Rectal smooth muscle tissue (tissue), 1 donor: ENCODE measurements around the gene ASIC2.

ENCODE experiments used
- H3K27ac ChIP-seq: one replicate; pipeline ENCODE4 v1.7.0; 2013; ENCODE audit warnings: low read depth, low read length, inconsistent platforms
- H3K27me3 ChIP-seq: one replicate; pipeline ENCODE4 v1.7.0; 2013; ENCODE audit warnings: low read length; ENCODE audit not compliant: control insufficient read depth, insufficient read depth
- H3K36me3 ChIP-seq: one replicate; pipeline ENCODE4 v1.7.0; 2013; ENCODE audit warnings: low read length; ENCODE audit not compliant: control insufficient read depth, insufficient read depth
- H3K4me1 ChIP-seq: one replicate; pipeline ENCODE4 v1.7.0; 2013; ENCODE audit warnings: low read length; ENCODE audit not compliant: control insufficient read depth, insufficient read depth
- H3K4me3 ChIP-seq: one replicate; pipeline ENCODE4 v1.7.0; 2013; ENCODE audit warnings: low read length
- H3K9ac ChIP-seq: one replicate; pipeline ENCODE4 v1.7.0; 2013; ENCODE audit warnings: low read length

ASIC2 gene

GRCh38 chr17:33028061-33028460 is 265.0 kb downstream of the ASIC2 start:
- H3K4me1 ChIP-seq, result no peaks in the 10 kb centered on the region
- peaks cover 3% of the 10 kb centered on the region for H3K27me3 ChIP-seq
- H3K27ac ChIP-seq, result no peak overlapping the region

GRCh38 chr17:33024688-33025486 is 268.2 kb downstream of the ASIC2 start:
- H3K9ac ChIP-seq, result no peak overlapping the region
- H3K4me3 ChIP-seq, result no peak overlapping the region
- no peak overlapping the region for H3K27ac ChIP-seq
- no peaks in the 10 kb centered on the region for H3K4me1 ChIP-seq
- no peaks in the 10 kb centered on the region for H3K36me3 ChIP-seq
- peaks cover 3% of the 10 kb centered on the region for H3K27me3 ChIP-seq

More at GRCh38 chr17:33028061-33028460, 265.0 kb downstream of the ASIC2 start:
- H3K4me3 ChIP-seq, result no peak overlapping the region
- H3K36me3 ChIP-seq, result no peaks in the 10 kb centered on the region
- no peak overlapping the region for H3K9ac ChIP-seq

GRCh38 chr17:33023790-33024189 is 269.3 kb downstream of the ASIC2 start:
- Histone ChIP-seq H3K4me3 (no peak overlapping the region), H3K27ac (no peak overlapping the region), H3K27me3 (peaks cover 3% of the 10 kb centered on the region), H3K36me3 (no peaks in the 10 kb centered on the region), H3K4me1 (no peaks in the 10 kb centered on the region), H3K9ac (no peak overlapping the region)

- Histone ChIP-seq H3K4me3 (no peak overlapping the region), H3K36me3 (no peaks in the 10 kb centered on the region), H3K27me3 (peaks cover 3% of the 10 kb centered on the region), H3K27ac (no peak overlapping the region), H3K9ac (no peak overlapping the region), H3K4me1 (no peaks in the 10 kb centered on the region)
These were observed 271.2 kb downstream of the ASIC2 start for GRCh38 chr17:33021731-33022408.

- peaks cover 3% of the 10 kb centered on the region for H3K27me3 ChIP-seq
- no peak overlapping the region for H3K4me3 ChIP-seq
- no peaks in the 10 kb centered on the region for H3K4me1 ChIP-seq
- no peaks in the 10 kb centered on the region for H3K36me3 ChIP-seq
- no peak overlapping the region for H3K9ac ChIP-seq
- H3K27ac ChIP-seq, result no peak overlapping the region
These were observed 273.8 kb downstream of the ASIC2 start for GRCh38 chr17:33019161-33019890.

- Histone ChIP-seq H3K9ac (no peak overlapping the region), H3K27me3 (no peaks in the 10 kb centered on the region), H3K4me1 (no peaks in the 10 kb centered on the region), H3K27ac (no peak overlapping the region), H3K36me3 (no peaks in the 10 kb centered on the region), H3K4me3 (no peak overlapping the region)
These were observed 275.7 kb downstream of the ASIC2 start for GRCh38 chr17:33017366-33017765.

- no peaks in the 10 kb centered on the region for H3K36me3 ChIP-seq
These were observed 276.2 kb downstream of the ASIC2 start for GRCh38 chr17:33016920-33017319.

GRCh38 chr17:33015716-33016346 is 277.3 kb downstream of the ASIC2 start:
- H3K4me3 ChIP-seq, result no peak overlapping the region
- H3K27ac ChIP-seq, result no peak overlapping the region
- H3K36me3 ChIP-seq, result no peaks in the 10 kb centered on the region
- H3K4me1 ChIP-seq, result no peaks in the 10 kb centered on the region
- no peak overlapping the region for H3K9ac ChIP-seq
- H3K27me3 ChIP-seq, result no peaks in the 10 kb centered on the region

More at GRCh38 chr17:33016920-33017319, 276.2 kb downstream of the ASIC2 start:
- Histone ChIP-seq H3K4me1 (no peaks in the 10 kb centered on the region), H3K9ac (no peak overlapping the region), H3K4me3 (no peak overlapping the region), H3K27me3 (no peaks in the 10 kb centered on the region), H3K27ac (no peak overlapping the region)

GRCh38 chr17:33014751-33015150 is 278.3 kb downstream of the ASIC2 start:
- Histone ChIP-seq H3K9ac (no peak overlapping the region), H3K36me3 (no peaks in the 10 kb centered on the region), H3K27me3 (no peaks in the 10 kb centered on the region), H3K4me1 (no peaks in the 10 kb centered on the region), H3K27ac (no peak overlapping the region), H3K4me3 (no peak overlapping the region)

GRCh38 chr17:33013596-33014375 is 279.3 kb downstream of the ASIC2 start:
- H3K4me1 ChIP-seq, result no peaks in the 10 kb centered on the region
- no peak overlapping the region for H3K4me3 ChIP-seq
- H3K36me3 ChIP-seq, result no peaks in the 10 kb centered on the region
- H3K27me3 ChIP-seq, result no peaks in the 10 kb centered on the region
- no peak overlapping the region for H3K27ac ChIP-seq
- no peak overlapping the region for H3K9ac ChIP-seq

GRCh38 chr17:33012522-33013033 is 280.5 kb downstream of the ASIC2 start:
- Histone ChIP-seq H3K27me3 (no peaks in the 10 kb centered on the region), H3K4me1 (no peaks in the 10 kb centered on the region), H3K4me3 (no peak overlapping the region), H3K9ac (no peak overlapping the region), H3K27ac (no peak overlapping the region), H3K36me3 (no peaks in the 10 kb centered on the region)
